22Rv1 (cell line): ENCODE measurements around the gene RBM10.

ENCODE experiments used
- ZFX ChIP-seq: fragments of 450-650 bp; IDR thresholded peaks from 2 replicates; pipeline ENCODE4 v1.6.1; 2017; ENCODE audit warnings: antibody characterized with exemption, borderline replicate concordance
- TF ChIP-seq, protein P1 (sequence below): fragments of 450-650 bp; IDR thresholded peaks from 2 replicates; pipeline ENCODE4 v1.5.1; 2017; ENCODE audit warnings: mild to moderate bottlenecking

DNA sequence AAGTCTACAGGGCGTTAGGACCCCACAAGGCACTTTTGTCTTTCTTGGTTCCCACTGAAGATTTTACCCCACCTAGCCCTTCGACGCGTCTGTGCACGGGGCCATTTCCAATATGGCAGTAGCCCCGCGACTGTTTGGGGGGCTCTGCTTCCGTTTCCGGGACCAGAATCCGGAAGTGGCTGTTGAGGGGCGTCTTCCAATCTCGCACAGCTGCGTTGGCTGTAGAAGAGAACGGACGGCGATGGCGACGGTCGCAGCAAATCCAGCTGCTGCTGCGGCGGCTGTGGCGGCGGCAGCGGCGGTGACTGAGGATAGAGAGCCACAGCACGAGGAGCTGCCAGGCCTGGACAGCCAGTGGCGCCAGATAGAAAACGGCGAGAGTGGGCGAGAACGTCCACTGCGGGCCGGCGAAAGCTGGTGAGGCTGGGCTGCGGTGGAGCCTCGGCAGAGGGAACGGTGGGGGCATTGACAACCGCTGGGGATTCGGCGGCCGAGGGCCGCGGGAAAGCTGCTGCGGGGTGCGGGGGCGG is 87.8 kb downstream of the RBM10 start, which contains the start of gene USP11:
- TF ChIP-seq, protein P1, sequence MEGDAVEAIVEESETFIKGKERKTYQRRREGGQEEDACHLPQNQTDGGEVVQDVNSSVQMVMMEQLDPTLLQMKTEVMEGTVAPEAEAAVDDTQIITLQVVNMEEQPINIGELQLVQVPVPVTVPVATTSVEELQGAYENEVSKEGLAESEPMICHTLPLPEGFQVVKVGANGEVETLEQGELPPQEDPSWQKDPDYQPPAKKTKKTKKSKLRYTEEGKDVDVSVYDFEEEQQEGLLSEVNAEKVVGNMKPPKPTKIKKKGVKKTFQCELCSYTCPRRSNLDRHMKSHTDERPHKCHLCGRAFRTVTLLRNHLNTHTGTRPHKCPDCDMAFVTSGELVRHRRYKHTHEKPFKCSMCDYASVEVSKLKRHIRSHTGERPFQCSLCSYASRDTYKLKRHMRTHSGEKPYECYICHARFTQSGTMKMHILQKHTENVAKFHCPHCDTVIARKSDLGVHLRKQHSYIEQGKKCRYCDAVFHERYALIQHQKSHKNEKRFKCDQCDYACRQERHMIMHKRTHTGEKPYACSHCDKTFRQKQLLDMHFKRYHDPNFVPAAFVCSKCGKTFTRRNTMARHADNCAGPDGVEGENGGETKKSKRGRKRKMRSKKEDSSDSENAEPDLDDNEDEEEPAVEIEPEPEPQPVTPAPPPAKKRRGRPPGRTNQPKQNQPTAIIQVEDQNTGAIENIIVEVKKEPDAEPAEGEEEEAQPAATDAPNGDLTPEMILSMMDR, result no peak
- no peak for TF ChIP-seq ZFX
